Measurements from ENCODE around the gene LENEP. TPM values are rescaled to one million over a fixed set of nuclear protein-coding genes. Genes with fewer than 3 reads are reported as not detected.

LENEP gene
- total RNA-seq, 1 experiment from 2014 or later, result 2.8 TPM

GRCh38 chr1:155013632-155014031 is 20.2 kb downstream of the LENEP start:
- no peak overlapping the region for H2BK120ac ChIP-seq (ENCODE audit: low read depth, low read length, poor library complexity, severe bottlenecking)
- H4K20me1 ChIP-seq (ENCODE audit: control insufficient read depth, insufficient read depth, insufficient read length), result no peaks in the 10 kb centered on the region
- peaks cover 3% of the 10 kb centered on the region; the same call in 1 of the 2 replicates for H3K4me1 ChIP-seq (ENCODE audit: insufficient read depth, low read length)
- H3K9ac ChIP-seq (ENCODE audit: extremely low read depth, insufficient read length, low read length), result no peak overlapping the region
- TF ChIP-seq, protein P1, sequence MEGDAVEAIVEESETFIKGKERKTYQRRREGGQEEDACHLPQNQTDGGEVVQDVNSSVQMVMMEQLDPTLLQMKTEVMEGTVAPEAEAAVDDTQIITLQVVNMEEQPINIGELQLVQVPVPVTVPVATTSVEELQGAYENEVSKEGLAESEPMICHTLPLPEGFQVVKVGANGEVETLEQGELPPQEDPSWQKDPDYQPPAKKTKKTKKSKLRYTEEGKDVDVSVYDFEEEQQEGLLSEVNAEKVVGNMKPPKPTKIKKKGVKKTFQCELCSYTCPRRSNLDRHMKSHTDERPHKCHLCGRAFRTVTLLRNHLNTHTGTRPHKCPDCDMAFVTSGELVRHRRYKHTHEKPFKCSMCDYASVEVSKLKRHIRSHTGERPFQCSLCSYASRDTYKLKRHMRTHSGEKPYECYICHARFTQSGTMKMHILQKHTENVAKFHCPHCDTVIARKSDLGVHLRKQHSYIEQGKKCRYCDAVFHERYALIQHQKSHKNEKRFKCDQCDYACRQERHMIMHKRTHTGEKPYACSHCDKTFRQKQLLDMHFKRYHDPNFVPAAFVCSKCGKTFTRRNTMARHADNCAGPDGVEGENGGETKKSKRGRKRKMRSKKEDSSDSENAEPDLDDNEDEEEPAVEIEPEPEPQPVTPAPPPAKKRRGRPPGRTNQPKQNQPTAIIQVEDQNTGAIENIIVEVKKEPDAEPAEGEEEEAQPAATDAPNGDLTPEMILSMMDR (conservative IDR thresholded peaks at IDR 0.05), result no peak
- no peak overlapping the region for H4K5ac ChIP-seq (ENCODE audit: insufficient read length, low read depth, low read length)
- Mint-ChIP-seq H3K27me3 (ENCODE audit: low read depth) (no peaks in the 10 kb centered on the region), H3K4me1 (peaks cover 36 to 65% of the 10 kb centered on the region in 2 experiments), H3K9me3 (no peaks in the 10 kb centered on the region; a peak in 1 of 5 replicates), H3K36me3 (ENCODE audit: insufficient read depth in 1 of 3, low read depth in 3 of 3) (peaks cover 8 to 33% (median 18%) of the 10 kb centered on the region in 3 experiments; a peak in 6 of 7 replicates), H3K4me3 (no peak overlapping the region), H3K27ac (no peak overlapping the region)
- no peaks in the 10 kb centered on the region for H3K23me2 ChIP-seq (ENCODE audit: insufficient read length, low read depth, low read length, poor library complexity, severe bottlenecking)
- H3K14ac ChIP-seq (ENCODE audit: insufficient read depth, low read length), result no peak overlapping the region
- no peak overlapping the region for H3K4me2 ChIP-seq (ENCODE audit: insufficient read depth, insufficient read length, low read length)
- H4K91ac ChIP-seq (ENCODE audit: insufficient read length, low read depth, low read length), result no peak overlapping the region
- no peak overlapping the region for H3T11ph ChIP-seq (ENCODE audit: low read length)
- H3K79me2 ChIP-seq (ENCODE audit: insufficient read depth, low read length), result no peaks in the 10 kb centered on the region; the same call in 1 of the 2 replicates
- no peak overlapping the region for H2AK5ac ChIP-seq (ENCODE audit: insufficient read length, low read length)
- no peak overlapping the region for H3K4ac ChIP-seq (ENCODE audit: low read depth, low read length)
- no peak overlapping the region for H3K56ac ChIP-seq (ENCODE audit: insufficient read length, low read depth, low read length)
- DNase-seq, result no peak
- WGBS (ENCODE audit: extremely low coverage, insufficient read length, low lambda C conversion rate), result no CpG with 5 or more reads among the region's 8 CpGs
- no peak overlapping the region for H4K8ac ChIP-seq (replicated peaks; ENCODE audit: insufficient read length, low read depth, low read length)
- no peaks in the 10 kb centered on the region for H3K27me3 ChIP-seq (ENCODE audit: insufficient read depth, low read length)
- no peak overlapping the region for H2BK15ac ChIP-seq (ENCODE audit: low read depth, low read length)
- H2BK5ac ChIP-seq (ENCODE audit: insufficient read length, low read length), result no peak overlapping the region
- H3K9me3 ChIP-seq (ENCODE audit: control insufficient read depth, low read depth, low read length), result no peaks in the 10 kb centered on the region
- no peak overlapping the region for H2BK12ac ChIP-seq (ENCODE audit: insufficient read length, low read depth, low read length)
- no peak overlapping the region for H3K27ac ChIP-seq (ENCODE audit: insufficient read length, low read depth, low read length)
- no peaks in the 10 kb centered on the region for H3K79me1 ChIP-seq (ENCODE audit: insufficient read depth, low read depth, low read length, poor library complexity, severe bottlenecking)
- no peak overlapping the region for H2BK20ac ChIP-seq (ENCODE audit: low read depth, low read length, poor library complexity, severe bottlenecking)
- no peak overlapping the region for H2AFZ ChIP-seq (ENCODE audit: low read length)
- H3K23ac ChIP-seq (ENCODE audit: insufficient read length, low read depth, low read length), result no peak overlapping the region
- no peak overlapping the region for H3K18ac ChIP-seq (ENCODE audit: insufficient read length, low read depth, low read length)
